NT2/D1 (cell line): ENCODE results near the gene SIN3A.

Source experiments
- SUZ12 ChIP-seq: IDR thresholded peaks from 2 replicates; pipeline ENCODE4 v1.6.1; 2011; ENCODE audit not compliant: insufficient read length, insufficient read depth; ENCODE audit errors: extremely low read depth
- YY1 ChIP-seq: IDR thresholded peaks from 2 replicates; pipeline ENCODE4 v1.6.1; 2011; ENCODE audit not compliant: insufficient read length, insufficient read depth

GRCh38 chr15:75446151-75446550 is 5.3 kb downstream of the SIN3A start:
- TF ChIP-seq SUZ12 (no peak), YY1 (no peak)
